MG63 (cell line): ENCODE data around the gene SPAG8. TPM values are rescaled to one million over a fixed set of nuclear protein-coding genes. Genes with fewer than 3 reads are reported as not detected.

ENCODE experiments used
- DNase-seq: peaks from one replicate; pipeline ENCODE4 v3.0.0-alpha.2; 2020
- H3K27me3 ChIP-seq: fragments of 250-450 bp; sonication (Bioruptor Pico); 2 replicates; pipeline ENCODE4 v1.5.1; 2020; ENCODE audit warnings: mild to moderate bottlenecking, moderate library complexity
- H3K36me3 ChIP-seq: fragments of 250-450 bp; sonication (Bioruptor Pico); 2 replicates; pipeline ENCODE4 v1.5.1; 2020; ENCODE audit warnings: mild to moderate bottlenecking, moderate library complexity
- H3K4me3 ChIP-seq: fragments of 250-450 bp; sonication (Bioruptor Pico); 2 replicates; pipeline ENCODE4 v1.5.1; 2020; ENCODE audit warnings: mild to moderate bottlenecking, moderate library complexity
- H3K9me3 ChIP-seq: fragments of 250-450 bp; sonication (Bioruptor Pico); 2 replicates; pipeline ENCODE4 v1.5.1; 2020; ENCODE audit warnings: mild to moderate bottlenecking, moderate library complexity
- total RNA-seq: library from RNA; depleted of rRNA; stranded (reverse); fragments of >200 nt; shearing (Covaris generic); gene quantifications from 2 replicates; pipeline ENCODE4 v1.2.3, GENCODE V29; 2014; ENCODE audit warnings: low replicate concordance; rRNA removed

Gene SPAG8
- 2.4 TPM in 1 of 2 replicates, not detected in the other for total RNA-seq

GRCh38 chr9:35812025-35812602, at the start of gene SPAG8:
TSS of gene SPAG8 (minus strand) at chr9:35812262. CDS start at chr9:35812147, 115 bp downstream.
- Histone ChIP-seq H3K27me3 (no peaks in the 10 kb centered on the region), H3K36me3 (peaks cover 31% of the 10 kb centered on the region), H3K9me3 (no peaks in the 10 kb centered on the region), H3K4me3 (peak within 1 kb of the TSS; percentile 51)
- peak; percentile 99 for DNase-seq

DNA sequence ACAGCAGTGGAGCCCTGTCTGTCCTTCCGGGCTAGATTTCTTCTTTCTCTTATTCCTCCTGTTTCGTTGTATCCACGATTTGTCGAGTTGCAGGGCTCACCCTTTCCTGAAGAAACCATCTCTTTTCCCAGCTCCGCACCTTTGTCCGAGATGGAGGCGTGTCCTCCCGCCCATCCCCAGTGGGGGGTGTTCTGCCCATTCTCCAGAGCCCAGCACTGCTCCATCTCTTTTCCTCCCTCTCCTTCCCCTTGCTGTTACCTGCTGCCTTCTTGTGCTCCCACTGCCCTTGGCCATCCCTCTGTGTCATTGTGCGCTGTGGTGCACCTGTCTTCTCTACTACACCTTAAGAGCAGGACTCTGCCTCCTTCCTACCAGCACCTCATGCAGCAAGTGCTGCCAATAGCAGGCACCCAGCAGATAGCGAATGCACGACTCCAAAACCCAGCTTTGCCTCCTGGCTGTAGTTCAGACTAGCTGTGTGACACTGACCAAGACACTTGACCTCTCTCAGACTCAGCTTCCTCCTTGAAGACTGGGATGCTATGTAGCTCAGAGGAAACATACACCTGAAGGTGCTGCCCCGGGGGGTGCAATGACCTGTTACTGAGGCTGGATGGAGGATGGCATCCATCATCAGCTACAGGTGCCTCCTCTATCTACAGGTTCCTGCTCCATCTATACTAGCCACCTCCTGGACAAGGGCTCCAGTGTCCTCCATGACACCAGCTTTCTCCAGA, 49.3 kb upstream of the SPAG8 start:
- no peaks in the 10 kb centered on the region for H3K9me3 ChIP-seq
- no peak for DNase-seq

GRCh38 chr9:35859990-35860339, 47.9 kb upstream of the SPAG8 start:
- no peaks in the 10 kb centered on the region for H3K36me3 ChIP-seq
- no peak overlapping the region for H3K4me3 ChIP-seq
- peaks cover 20% of the 10 kb centered on the region for H3K27me3 ChIP-seq
- H3K9me3 ChIP-seq, result no peaks in the 10 kb centered on the region
- no peak for DNase-seq

More for the DNA sequence above, 49.3 kb upstream of the SPAG8 start:
- Histone ChIP-seq H3K4me3 (no peak overlapping the region), H3K36me3 (no peaks in the 10 kb centered on the region), H3K27me3 (peaks cover 20% of the 10 kb centered on the region)

DNA sequence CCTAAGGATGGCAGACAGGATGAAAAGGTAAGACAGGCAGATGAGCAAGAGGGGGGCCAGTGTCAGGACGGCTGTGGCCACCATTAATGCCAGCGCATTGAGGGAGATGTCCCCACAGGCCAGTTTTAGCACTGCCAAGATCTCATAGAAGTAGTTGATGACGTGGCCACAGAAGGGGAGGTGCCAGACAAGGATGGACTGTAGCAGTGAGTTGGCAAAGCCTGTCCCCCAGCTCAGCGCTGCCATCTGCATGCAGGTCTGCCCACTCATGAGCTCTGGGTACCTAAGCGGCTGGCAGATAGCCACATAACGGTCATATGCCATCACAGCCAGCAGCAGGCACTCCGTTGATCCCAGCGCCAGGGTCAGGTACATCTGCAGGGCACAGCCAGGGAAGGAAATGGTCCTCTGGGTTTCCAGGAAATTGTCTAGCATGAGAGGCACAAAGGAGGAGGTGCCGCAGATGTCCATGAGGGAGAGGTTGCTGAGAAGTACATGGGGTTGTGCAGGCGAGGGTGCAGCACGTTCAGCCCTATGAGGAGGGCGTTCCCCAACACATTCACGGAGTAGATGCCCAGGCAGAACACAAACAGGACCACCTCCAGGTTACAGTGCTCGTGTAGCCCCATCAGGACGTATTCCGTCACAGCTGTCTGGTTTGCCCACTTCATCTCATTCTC, 47.4 kb upstream of the SPAG8 start:
- Histone ChIP-seq H3K36me3 (no peaks in the 10 kb centered on the region), H3K27me3 (peaks cover 20% of the 10 kb centered on the region), H3K4me3 (no peak overlapping the region), H3K9me3 (no peaks in the 10 kb centered on the region)
- DNase-seq, result peak; percentile 51

DNA sequence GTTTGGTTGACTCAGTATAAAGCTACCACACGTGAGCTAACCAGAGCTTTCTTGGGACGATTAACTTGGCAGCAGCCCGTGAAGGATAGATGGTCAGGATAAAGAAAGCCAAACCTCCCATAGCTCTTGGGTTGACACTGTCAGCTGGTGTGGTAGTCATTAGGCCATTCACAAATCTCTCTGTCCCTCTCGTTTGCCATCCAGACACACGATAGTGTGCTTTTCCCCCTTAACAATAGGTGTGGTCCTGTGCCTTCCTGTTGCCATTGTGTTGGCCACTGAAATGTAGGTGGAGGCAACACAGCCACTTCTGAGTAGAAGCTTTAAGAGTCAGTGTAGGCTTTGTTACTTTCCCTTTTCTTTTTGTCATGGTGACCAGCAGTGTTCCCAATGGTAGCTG, 46.4 kb upstream of the SPAG8 start:
- peaks cover 20% of the 10 kb centered on the region for H3K27me3 ChIP-seq
- H3K4me3 ChIP-seq, result no peak overlapping the region
- no peaks in the 10 kb centered on the region for H3K36me3 ChIP-seq
- no peak for DNase-seq
- H3K9me3 ChIP-seq, result no peaks in the 10 kb centered on the region

DNA sequence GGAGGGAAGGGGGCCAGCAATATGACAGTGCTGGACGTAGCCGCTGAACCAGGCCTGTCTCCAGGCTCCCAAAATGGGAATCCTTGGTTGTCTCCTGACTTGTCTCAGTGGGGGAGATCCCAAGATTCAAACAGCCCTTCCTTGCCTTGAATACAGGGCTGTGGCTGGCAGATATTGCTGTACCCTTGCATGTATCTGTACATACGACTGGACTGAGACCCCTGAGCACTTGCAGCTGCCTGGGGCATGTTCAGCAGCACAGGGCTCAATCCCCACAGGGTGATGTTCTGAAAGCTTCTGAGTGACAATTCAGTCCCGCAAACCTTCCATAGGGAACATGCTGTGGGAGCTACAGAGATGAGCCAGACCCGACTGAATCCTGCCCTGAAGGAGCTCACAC, 44.8 kb upstream of the SPAG8 start:
- Histone ChIP-seq H3K4me3 (no peak overlapping the region), H3K9me3 (no peaks in the 10 kb centered on the region), H3K36me3 (no peaks in the 10 kb centered on the region), H3K27me3 (peaks cover 15% of the 10 kb centered on the region)
- no peak for DNase-seq

DNA sequence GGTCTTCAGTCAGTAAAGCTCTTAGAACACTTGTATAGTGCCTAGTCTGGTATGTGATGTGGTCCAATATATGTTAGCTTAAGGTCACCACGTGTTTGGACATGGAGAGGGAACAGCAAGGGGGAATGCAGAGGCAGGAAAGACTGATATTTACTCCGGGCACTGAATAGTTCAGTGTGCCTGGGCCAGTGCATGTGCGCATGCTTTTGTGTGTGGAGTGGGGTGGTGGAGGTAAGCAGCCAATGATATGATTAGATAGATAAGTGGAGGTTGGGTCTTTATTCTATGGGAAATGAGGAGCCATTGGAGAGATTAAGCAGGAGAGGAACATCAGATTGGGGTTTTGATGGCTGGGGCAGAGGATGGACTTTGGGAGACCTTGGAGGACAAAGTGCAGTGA, 44.1 kb upstream of the SPAG8 start:
- H3K9me3 ChIP-seq, result no peaks in the 10 kb centered on the region
- DNase-seq, result no peak
- no peaks in the 10 kb centered on the region for H3K36me3 ChIP-seq
- H3K27me3 ChIP-seq, result peaks cover 12% of the 10 kb centered on the region
- no peak overlapping the region for H3K4me3 ChIP-seq

- H3K27me3 ChIP-seq, result no peaks in the 10 kb centered on the region
- DNase-seq, result no peak
- no peaks in the 10 kb centered on the region for H3K9me3 ChIP-seq
- no peaks in the 10 kb centered on the region; the same call in 1 of the 2 replicates for H3K36me3 ChIP-seq
- H3K4me3 ChIP-seq, result no peak overlapping the region
Measured at GRCh38 chr9:35854091-35854762, 42.2 kb upstream of the SPAG8 start.

DNA sequence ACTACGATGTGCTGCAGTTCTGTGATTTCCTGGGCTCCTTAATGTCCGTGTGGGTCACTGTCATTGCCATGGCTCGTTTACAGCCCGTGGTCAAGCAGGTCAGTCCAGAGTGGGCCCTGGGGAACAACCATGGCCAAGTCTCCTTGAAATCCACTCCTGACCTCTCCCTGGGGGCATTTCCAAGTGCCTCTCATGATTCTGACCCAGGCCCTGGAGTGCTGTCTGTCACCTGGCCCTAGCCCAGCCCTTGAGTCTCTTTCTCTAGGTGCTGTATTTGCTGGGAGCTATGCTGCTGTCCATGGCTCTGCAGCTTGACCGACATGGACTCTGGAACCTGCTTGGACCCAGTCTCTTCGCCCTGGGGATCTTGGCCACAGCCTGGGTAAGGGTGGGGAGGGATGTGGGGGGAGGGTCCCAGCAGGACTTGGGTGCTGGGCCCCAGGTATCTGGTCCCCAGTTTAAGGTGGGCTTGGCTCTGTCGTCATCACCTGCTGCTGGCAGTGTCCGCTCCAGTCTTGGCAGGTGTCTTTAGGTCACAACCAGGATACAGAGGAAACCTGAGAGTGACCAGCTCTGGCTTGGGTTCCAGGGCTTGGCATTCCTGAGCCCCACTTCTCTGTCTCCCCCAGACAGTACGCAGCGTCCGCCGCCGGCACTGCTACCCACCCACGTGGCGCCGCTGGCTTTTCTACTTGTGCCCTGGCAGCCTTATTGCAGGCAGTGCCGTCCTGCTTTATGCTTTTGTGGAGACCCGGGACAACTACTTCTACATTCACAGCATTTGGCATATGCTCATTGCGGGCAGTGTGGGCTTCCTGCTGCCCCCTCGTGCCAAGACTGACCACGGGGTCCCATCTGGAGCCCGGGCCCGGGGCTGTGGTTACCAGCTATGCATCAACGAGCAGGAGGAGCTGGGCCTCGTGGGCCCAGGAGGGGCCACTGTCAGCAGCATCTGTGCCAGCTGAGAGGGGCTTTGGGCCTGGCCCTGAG, 41.1 kb upstream of the SPAG8 start:
- Histone ChIP-seq H3K36me3 (peaks cover 2% of the 10 kb centered on the region), H3K9me3 (no peaks in the 10 kb centered on the region), H3K4me3 (no peak overlapping the region), H3K27me3 (no peaks in the 10 kb centered on the region)
- no peak for DNase-seq

- DNase-seq, result no peak
- H3K9me3 ChIP-seq, result no peaks in the 10 kb centered on the region
- H3K36me3 ChIP-seq, result peaks cover 4% of the 10 kb centered on the region
- H3K27me3 ChIP-seq, result no peaks in the 10 kb centered on the region
- H3K4me3 ChIP-seq, result no peak overlapping the region
Measured at GRCh38 chr9:35852267-35852815, 40.3 kb upstream of the SPAG8 start.

DNA sequence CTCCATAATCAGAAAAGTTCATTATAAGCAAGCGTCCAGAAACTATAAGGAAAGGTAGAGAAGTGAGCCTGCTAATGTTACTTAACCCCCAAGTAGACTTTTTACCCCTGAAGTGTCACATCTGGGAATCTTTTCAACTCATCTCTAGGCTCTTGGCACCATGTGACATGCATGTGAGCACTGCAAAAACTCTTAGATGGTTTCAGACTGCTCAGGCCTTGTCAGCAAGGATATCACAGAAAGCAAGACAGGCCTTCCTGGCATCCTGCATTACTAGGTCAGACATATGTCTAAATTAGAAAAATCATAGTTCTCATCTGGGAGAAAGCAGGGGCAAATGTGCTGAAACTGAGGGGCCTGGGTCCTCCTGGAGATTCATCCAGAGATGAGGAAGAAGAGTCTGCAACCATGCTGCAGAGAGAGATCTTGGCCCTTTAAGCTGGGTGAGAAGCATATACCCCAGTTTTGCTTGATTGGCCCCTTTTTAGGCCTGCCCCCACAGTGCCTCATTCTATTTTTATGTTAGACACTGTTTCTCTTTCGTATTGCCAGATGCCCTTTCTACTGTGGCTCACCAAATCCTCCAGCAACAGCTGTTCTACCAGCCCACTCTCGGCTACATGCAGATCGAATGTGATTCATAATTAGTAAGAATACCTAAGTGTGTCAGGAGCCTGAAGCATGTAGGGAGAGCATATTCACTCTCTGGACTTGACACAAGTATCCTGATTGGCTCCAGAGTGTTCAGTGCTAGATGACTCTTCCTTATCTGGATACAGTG, 35.9 kb upstream of the SPAG8 start:
- H3K27me3 ChIP-seq, result no peaks in the 10 kb centered on the region

DNA sequence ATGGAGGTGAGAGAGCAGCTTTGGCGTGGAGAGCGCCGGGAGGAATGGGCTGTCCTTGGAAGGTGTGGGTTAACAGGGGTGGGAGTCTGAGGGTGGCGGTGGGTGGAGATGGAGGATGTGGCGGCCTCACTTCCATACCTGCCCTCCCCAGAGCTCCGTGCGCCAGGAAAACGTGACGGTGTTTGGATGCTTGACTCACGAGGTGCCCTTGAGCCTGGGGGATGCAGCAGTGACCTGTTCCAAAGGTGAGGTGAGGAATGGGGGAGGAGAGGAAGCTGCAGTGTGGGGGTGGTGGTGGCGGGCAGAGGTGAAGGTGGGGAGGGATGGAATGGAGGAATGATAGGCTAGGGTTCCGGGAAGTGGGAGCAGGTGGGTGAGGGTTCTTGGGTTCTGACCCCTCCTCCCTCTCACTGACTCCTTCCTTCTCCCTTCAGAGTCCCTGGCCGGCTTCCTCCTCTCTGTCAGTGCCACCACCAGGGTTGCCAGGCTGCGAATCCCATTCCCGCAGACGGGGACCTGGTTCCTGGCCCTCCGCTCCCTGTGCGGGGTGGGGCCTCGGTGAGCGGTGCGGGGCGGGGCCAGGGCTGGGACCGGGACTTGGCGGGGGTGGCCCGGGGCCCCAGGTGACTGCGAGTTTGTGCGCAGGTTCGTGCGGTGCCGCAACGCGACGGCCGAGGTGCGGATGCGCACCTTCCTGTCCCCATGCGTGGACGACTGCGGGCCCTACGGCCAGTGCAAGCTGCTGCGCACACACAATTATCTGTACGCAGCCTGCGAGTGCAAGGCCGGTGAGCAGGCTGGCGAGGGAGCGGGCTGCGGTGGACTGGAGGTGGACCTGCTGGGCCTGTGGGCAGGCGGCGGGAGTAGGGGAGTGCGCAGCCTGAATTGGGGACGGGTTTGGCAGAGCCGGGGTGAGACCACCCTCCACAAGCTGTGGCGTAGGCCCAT, 34.0 kb upstream of the SPAG8 start:
- Histone ChIP-seq H3K36me3 (peaks cover 17% of the 10 kb centered on the region), H3K27me3 (no peaks in the 10 kb centered on the region), H3K9me3 (no peaks in the 10 kb centered on the region), H3K4me3 (no peak overlapping the region)
- no peak for DNase-seq

More for the DNA sequence above, 35.9 kb upstream of the SPAG8 start:
- Histone ChIP-seq H3K9me3 (no peaks in the 10 kb centered on the region), H3K36me3 (peaks cover 15% of the 10 kb centered on the region), H3K4me3 (no peak overlapping the region)
- peak; percentile 95 for DNase-seq

- Histone ChIP-seq H3K9me3 (no peaks in the 10 kb centered on the region), H3K4me3 (no peak overlapping the region), H3K36me3 (peaks cover 17% of the 10 kb centered on the region), H3K27me3 (no peaks in the 10 kb centered on the region)
- DNase-seq, result peak; percentile 86
Measured at GRCh38 chr9:35844628-35845270, 32.7 kb upstream of the SPAG8 start.

DNA sequence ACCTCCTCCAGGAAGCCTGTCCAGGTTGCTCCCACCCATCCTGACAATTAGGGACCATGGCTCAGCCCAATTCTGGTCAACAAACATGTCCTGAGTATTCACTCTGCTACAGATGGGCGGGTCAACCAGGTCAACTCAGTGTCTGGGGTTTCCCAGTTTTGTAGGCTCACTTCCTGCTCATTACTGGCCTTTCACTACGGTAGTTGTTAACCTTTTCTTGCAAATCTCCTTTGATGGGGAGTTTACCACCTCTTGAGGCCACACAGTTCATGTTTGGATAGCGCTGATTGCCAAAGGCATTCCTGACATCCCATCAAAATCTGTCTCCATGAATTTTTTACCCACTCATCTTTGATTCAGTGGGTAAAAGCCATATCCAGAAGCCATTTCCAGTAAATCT, 30.7 kb upstream of the SPAG8 start:
- H3K9me3 ChIP-seq, result no peaks in the 10 kb centered on the region
- H3K4me3 ChIP-seq, result no peak overlapping the region
- H3K27me3 ChIP-seq, result no peaks in the 10 kb centered on the region
- DNase-seq, result no peak
- peaks cover 15% of the 10 kb centered on the region for H3K36me3 ChIP-seq
